ENCODE measurements around the gene COIL. TPM values are rescaled to one million over a fixed set of nuclear protein-coding genes. Genes with fewer than 3 reads are reported as not detected.

The COIL gene
- total and polyA plus RNA-seq, 2 donors (not counting 3 experiments of a cell fraction or from before 2014, with no cell fraction given) = 4.2 to 20.6 TPM

DNA sequence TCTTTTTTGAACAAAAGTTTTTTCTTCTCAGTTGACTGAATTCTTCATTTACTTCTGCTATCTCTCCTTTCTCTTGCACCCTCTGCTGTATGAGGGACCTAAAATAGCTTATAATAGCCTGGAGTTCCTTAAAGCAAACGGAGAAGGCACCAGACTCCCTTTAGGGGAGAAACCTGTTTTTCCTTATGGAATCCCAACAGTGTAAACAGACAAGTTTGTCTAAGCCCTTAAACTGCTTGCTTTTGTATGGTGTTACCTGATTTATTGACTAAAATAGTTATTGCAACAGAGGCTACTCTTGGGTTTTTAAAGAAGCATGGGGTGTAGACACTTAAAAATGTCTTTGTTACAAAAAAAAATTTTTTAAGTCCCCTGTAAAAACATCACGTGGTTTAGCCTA, 34.1 kb downstream of the COIL start:
- intact Hi-C loops (cut with micrococcal nuclease) = no loop called here
- peaks cover 1% of the 10 kb centered on the region for H3K9me3 ChIP-seq (replicated peaks; ENCODE audit: control insufficient read depth, insufficient read depth, low read length)
- no peak overlapping the region for H3K4me3 ChIP-seq (replicated peaks in 1 of 3; ENCODE audit: insufficient read depth in 1 of 3, low read depth in 1 of 3, low read length in 3 of 3)
- no peak overlapping the region for H3K9ac ChIP-seq (replicated peaks; ENCODE audit: extremely low read depth, insufficient read depth, low read length)
- BruUV-seq (replicated peaks) = no TSS peak
- H2AFZ ChIP-seq (ENCODE audit: low read depth, low read length) = no peak overlapping the region
- H3K4me1 ChIP-seq (ENCODE audit: control insufficient read depth, extremely low read depth, insufficient read depth, low read length) = peaks cover 9% of the 10 kb centered on the region
- FAIRE-seq = no peak
- H3K27me3 ChIP-seq (ENCODE audit: control insufficient read depth in 2 of 2, insufficient read depth in 2 of 2, low read length in 2 of 2) = no peaks in the 10 kb centered on the region
- CTCF ChIA-PET = interaction anchor here (1.0 to 1.6 kb wide), 2 partner anchors 10 to 107 kb away, joined by 3 to 4 read pairs; no protein-coding TSS in a partner anchor
- DNase-seq (ENCODE audit: low read depth, low spot score) = no peak
- H4K20me1 ChIP-seq (replicated peaks; ENCODE audit: control insufficient read depth, extremely low read depth, insufficient read depth, low read length) = no peaks in the 10 kb centered on the region
- H3K27ac ChIP-seq (ENCODE audit: insufficient read depth, low read depth, low read length) = no peak overlapping the region
- no peaks in the 10 kb centered on the region for H3K79me2 ChIP-seq (ENCODE audit: control insufficient read depth, insufficient read depth, low read length)
- POLR2A ChIA-PET = no interaction called here
- TF ChIP-seq MYC (IDR thresholded peaks at IDR 0.05; ENCODE audit: low read depth, low read length) (no peak), POLR2AphosphoS5 (IDR thresholded peaks at IDR 0.05; ENCODE audit: insufficient read depth, low read depth, low read length) (no peak), FOS (IDR thresholded peaks at IDR 0.05; ENCODE audit: borderline replicate concordance, insufficient read depth, low read length) (no peak), CTCF (IDR thresholded peaks at IDR 0.05; ENCODE audit: extremely low read depth in 1 of 2, insufficient read depth in 1 of 2, low read depth in 1 of 2, low read length in 2 of 2) (no peak), MAX (IDR thresholded peaks at IDR 0.05; ENCODE audit: insufficient read depth, insufficient read length) (no peak), POLR2A (IDR thresholded peaks at IDR 0.05; ENCODE audit: low read depth, low read length) (no peak), GATA2 (IDR thresholded peaks at IDR 0.05; ENCODE audit: insufficient read depth, insufficient read length, low read depth, low read length) (no peak)
- no peak overlapping the region for H3K4me2 ChIP-seq (ENCODE audit: insufficient read depth, low read length)
- dilution Hi-C loops (cut with MboI; ENCODE audit: extremely low pct_ligation_motif_present, low sequenced_read_pairs) = no loop called here
- no peaks in the 10 kb centered on the region for H3K9me1 ChIP-seq (replicated peaks; ENCODE audit: control insufficient read depth, extremely low read depth, insufficient read depth, low read length)
- no peaks in the 10 kb centered on the region for H3K36me3 ChIP-seq (ENCODE audit: control insufficient read depth in 2 of 2, extremely low read depth in 1 of 2, insufficient read depth in 2 of 2, low read length in 2 of 2)
